ENCODE measurements around the gene LSAMP. TPM values are rescaled to one million over a fixed set of nuclear protein-coding genes. Genes with fewer than 3 reads are reported as not detected.

The LSAMP gene
- total RNA-seq, 1 donor from 2014 or later, result 16.4 TPM

- Histone ChIP-seq H3K27ac (ENCODE audit: low read depth, low read length) (no peak overlapping the region), H2AFZ (ENCODE audit: low read depth, low read length) (no peak overlapping the region), H3K27me3 (ENCODE audit: insufficient read depth, low read length) (no peaks in the 10 kb centered on the region), H3K4me2 (ENCODE audit: low read length) (no peak overlapping the region), H3K36me3 (ENCODE audit: insufficient read depth, low read length) (no peaks in the 10 kb centered on the region), H3K79me2 (ENCODE audit: insufficient read depth, low read length) (no peaks in the 10 kb centered on the region), H4K20me1 (ENCODE audit: insufficient read depth, low read length) (no peaks in the 10 kb centered on the region), H3K9ac (ENCODE audit: low read length) (no peak overlapping the region), H3K9me3 (ENCODE audit: insufficient read depth, low read depth, low read length) (no peaks in the 10 kb centered on the region), H3K4me3 (ENCODE audit: insufficient read depth, low read depth, low read length) (no peak overlapping the region), H3K4me1 (ENCODE audit: insufficient read depth, low read length) (peaks cover 6% of the 10 kb centered on the region)
- Mint-ChIP-seq H3K9me3 (ENCODE audit: unreplicated experiment) (no peaks in the 10 kb centered on the region), H3K27ac (ENCODE audit: unreplicated experiment) (no peak overlapping the region), H3K4me1 (ENCODE audit: low read depth, unreplicated experiment) (peaks cover 13% of the 10 kb centered on the region), H3K4me3 (ENCODE audit: unreplicated experiment) (no peak overlapping the region), H3K36me3 (ENCODE audit: low read depth, unreplicated experiment) (no peaks in the 10 kb centered on the region), H3K27me3 (ENCODE audit: low read depth, unreplicated experiment) (no peaks in the 10 kb centered on the region)
- DNase-seq (ENCODE audit: low read depth) (no peak), FAIRE-seq (no peak)
- no peak for TF ChIP-seq CTCF (IDR thresholded peaks at IDR 0.05; ENCODE audit: insufficient read depth, low read depth, low read length)
- TF ChIP-seq EZH2 (IDR thresholded peaks at IDR 0.05; ENCODE audit: insufficient read depth, low read length), result no peak
Measured at GRCh38 chr3:116429479-116430269, 15.6 kb downstream of the LSAMP start.

- Histone ChIP-seq H3K4me2 (ENCODE audit: low read length) (no peak overlapping the region), H3K36me3 (ENCODE audit: insufficient read depth, low read length) (no peaks in the 10 kb centered on the region), H3K4me3 (ENCODE audit: insufficient read depth, low read depth, low read length) (no peak overlapping the region), H3K27me3 (ENCODE audit: insufficient read depth, low read length) (no peaks in the 10 kb centered on the region), H3K9me3 (ENCODE audit: insufficient read depth, low read depth, low read length) (no peaks in the 10 kb centered on the region), H2AFZ (ENCODE audit: low read depth, low read length) (no peak overlapping the region), H3K27ac (ENCODE audit: low read depth, low read length) (no peak overlapping the region), H3K79me2 (ENCODE audit: insufficient read depth, low read length) (no peaks in the 10 kb centered on the region), H4K20me1 (ENCODE audit: insufficient read depth, low read length) (no peaks in the 10 kb centered on the region), H3K9ac (ENCODE audit: low read length) (no peak overlapping the region), H3K4me1 (ENCODE audit: insufficient read depth, low read length) (peaks cover 9% of the 10 kb centered on the region)
- H3K36me3 Mint-ChIP-seq (ENCODE audit: low read depth, unreplicated experiment), result no peaks in the 10 kb centered on the region
- TF ChIP-seq CTCF (IDR thresholded peaks at IDR 0.05; ENCODE audit: insufficient read depth, low read depth, low read length) (no peak), EZH2 (IDR thresholded peaks at IDR 0.05; ENCODE audit: insufficient read depth, low read length) (no peak)
- H3K4me1 Mint-ChIP-seq (ENCODE audit: low read depth, unreplicated experiment), result peaks cover 21% of the 10 kb centered on the region
- no peak overlapping the region for H3K4me3 Mint-ChIP-seq (ENCODE audit: unreplicated experiment)
- no peak overlapping the region for H3K27ac Mint-ChIP-seq (ENCODE audit: unreplicated experiment)
- no peaks in the 10 kb centered on the region for H3K27me3 Mint-ChIP-seq (ENCODE audit: low read depth, unreplicated experiment)
- H3K9me3 Mint-ChIP-seq (ENCODE audit: unreplicated experiment), result no peaks in the 10 kb centered on the region
- FAIRE-seq (no peak), DNase-seq (ENCODE audit: low read depth) (no peak)
Measured at GRCh38 chr3:116426036-116426435, 19.3 kb downstream of the LSAMP start.

- Histone ChIP-seq H3K36me3 (ENCODE audit: insufficient read depth, low read length) (no peaks in the 10 kb centered on the region), H3K9me3 (ENCODE audit: insufficient read depth, low read depth, low read length) (no peaks in the 10 kb centered on the region), H2AFZ (ENCODE audit: low read depth, low read length) (no peak overlapping the region), H3K79me2 (ENCODE audit: insufficient read depth, low read length) (no peaks in the 10 kb centered on the region), H3K4me2 (ENCODE audit: low read length) (no peak overlapping the region), H3K4me3 (ENCODE audit: insufficient read depth, low read depth, low read length) (no peak overlapping the region), H3K27ac (ENCODE audit: low read depth, low read length) (no peak overlapping the region), H3K9ac (ENCODE audit: low read length) (no peak overlapping the region), H3K27me3 (ENCODE audit: insufficient read depth, low read length) (no peaks in the 10 kb centered on the region), H3K4me1 (ENCODE audit: insufficient read depth, low read length) (peaks cover 9% of the 10 kb centered on the region), H4K20me1 (ENCODE audit: insufficient read depth, low read length) (no peaks in the 10 kb centered on the region)
- H3K9me3 Mint-ChIP-seq (ENCODE audit: unreplicated experiment), result no peaks in the 10 kb centered on the region
- DNase-seq (ENCODE audit: low read depth), result no peak
- no peak overlapping the region for H3K27ac Mint-ChIP-seq (ENCODE audit: unreplicated experiment)
- TF ChIP-seq EZH2 (IDR thresholded peaks at IDR 0.05; ENCODE audit: insufficient read depth, low read length) (no peak), CTCF (IDR thresholded peaks at IDR 0.05; ENCODE audit: insufficient read depth, low read depth, low read length) (no peak)
- H3K36me3 Mint-ChIP-seq (ENCODE audit: low read depth, unreplicated experiment), result no peaks in the 10 kb centered on the region
- peaks cover 21% of the 10 kb centered on the region for H3K4me1 Mint-ChIP-seq (ENCODE audit: low read depth, unreplicated experiment)
- H3K4me3 Mint-ChIP-seq (ENCODE audit: unreplicated experiment), result no peak overlapping the region
- no peak for FAIRE-seq
- no peaks in the 10 kb centered on the region for H3K27me3 Mint-ChIP-seq (ENCODE audit: low read depth, unreplicated experiment)
Measured at GRCh38 chr3:116425126-116425525, 20.2 kb downstream of the LSAMP start.

Data from astrocyte (in vitro differentiated cells and primary cell).